Esophagus muscularis mucosa (tissue), 4 donors: Measurements from ENCODE around the gene ADAMTS14. TPM values are rescaled to one million over a fixed set of nuclear protein-coding genes. Genes with fewer than 3 reads are reported as not detected.
"Not testable (repeated sequence)": the region's sequence is repeated elsewhere in the genome, so short reads cannot be mapped to it uniquely, and the experiment has no call there.

ENCODE experiments used
- DNase-seq: peaks from one replicate; pipeline ENCODE4 v3.0.0-alpha.2; 2017; ENCODE audit errors: extremely low spot score
- H3K27ac ChIP-seq, 4 donors: fragments of 200-600 bp; sonication (generic); replicated peaks in 1 of 4; 1 replicate in 3 of 4; 2 replicates in 1 of 4; pipeline ENCODE4 v1.5.1; 2016 to 2019; ENCODE audit warnings: mild to moderate bottlenecking in 1 of 4
- H3K27me3 ChIP-seq, 4 donors: fragments of 200-600 bp; sonication (generic); one replicate each; pipeline versions ENCODE4 v1.5.1 to v1.6.0; 2016 to 2019
- H3K36me3 ChIP-seq, 4 donors: fragments of 200-600 bp; sonication (generic); one replicate each; pipeline ENCODE4 v1.5.1; 2016 to 2019
- H3K4me1 ChIP-seq, 4 donors: fragments of 200-600 bp; sonication (generic); one replicate each; pipeline ENCODE4 v1.5.1; 2016 to 2019
- H3K4me3 ChIP-seq, 4 donors: fragments of 200-600 bp; sonication (generic); 1 replicate in 2 of 4; 2 replicates in 2 of 4; pipeline ENCODE4 v1.5.1; 2016 to 2019; ENCODE audit warnings: mild to moderate bottlenecking in 4 of 4, moderate library complexity in 1 of 4
- H3K9me3 ChIP-seq, 4 donors: fragments of 200-600 bp; sonication (generic); 1 replicate in 3 of 4; 2 replicates in 1 of 4; pipeline ENCODE4 v1.5.1; 2016 to 2019
- CTCF ChIP-seq, 3 experiments: fragments of 200-600 bp in 2 of 3; fragments of 450-650 bp in 1 of 3; sonication (generic) in 2 of 3; IDR thresholded peaks; one replicate each; pipeline ENCODE4 v1.5.1; 2017 to 2019; ENCODE audit warnings: antibody characterized with exemption in 3 of 3, mild to moderate bottlenecking in 2 of 3, moderate library complexity in 1 of 3
- EP300 ChIP-seq: sonication (generic); formaldehyde crosslinking; IDR thresholded peaks from one replicate; pipeline ENCODE4 v1.6.1; 2017; ENCODE audit warnings: antibody characterized with exemption
- POLR2A ChIP-seq: fragments of 450-650 bp; IDR thresholded peaks from one replicate; pipeline ENCODE4 v1.6.1; 2017; ENCODE audit warnings: antibody characterized with exemption, moderate library complexity, mild to moderate bottlenecking, low read depth
- POLR2AphosphoS5 ChIP-seq, 2 donors: sonication (generic); formaldehyde crosslinking; IDR thresholded peaks; one replicate each; pipeline ENCODE4 v1.6.1; 2017; ENCODE audit warnings: antibody characterized with exemption in 2 of 2
- WGBS: methylation state at CpG from one replicate; pipeline ENCODE4 v1.1.5; 2018; 5-methylcytosine and 5-hydroxymethylcytosine counted together
- intact Hi-C: fragments of 100-400 bp; cut with DNase I; formaldehyde crosslinking; loops from one replicate; pipeline ENCODE4 v1.15.1; 2023
- total RNA-seq, 4 donors: library from RNA; depleted of rRNA; stranded (reverse); fragments of >200 nt; gene quantifications; one replicate each; pipeline versions ENCODE4 v1.1.0 to v1.2.1, GENCODE V29; 2016

ADAMTS14 gene
- total RNA-seq, 4 donors from 2014 or later = 0.13 to 0.50 TPM; not detected in 2

- Histone ChIP-seq H3K4me3 (no peak overlapping the region), H3K36me3 (no peaks in the 10 kb centered on the region), H3K27me3 (peaks cover 0 to 6% (median 0%) of the 10 kb centered on the region in 4 donors), H3K27ac (no peak overlapping the region), H3K9me3 (peaks cover 0 to 12% (median 6%) of the 10 kb centered on the region in 4 donors), H3K4me1 (peaks cover 0 to under 1% (median 0%) of the 10 kb centered on the region in 4 donors)
- no peak for TF ChIP-seq CTCF (IDR thresholded peaks at IDR 0.05)
- TF ChIP-seq POLR2AphosphoS5 (IDR thresholded peaks at IDR 0.05) = no peak
- TF ChIP-seq EP300 = no peak
- TF ChIP-seq POLR2A = no peak
- 75% methylated on average over 1 of the region's 1 CpG for WGBS
- intact Hi-C loops = no loop called here
- no peak for DNase-seq
These were observed 13.6 kb upstream of the ADAMTS14 start for GRCh38 chr10:70658582-70659136.

GRCh38 chr10:70659306-70659705, 13.0 kb upstream of the ADAMTS14 start:
- 90% methylated on average over 1 of the region's 1 CpG for WGBS
- intact Hi-C loops = no loop called here
- no peak overlapping the region for H3K4me3 ChIP-seq
- TF ChIP-seq CTCF (IDR thresholded peaks at IDR 0.05) = no peak
- TF ChIP-seq EP300 = no peak
- no peak for TF ChIP-seq POLR2A
- peaks cover 0 to 6% (median 0%) of the 10 kb centered on the region in 4 donors for H3K27me3 ChIP-seq
- peaks cover 0 to 12% (median 6%) of the 10 kb centered on the region in 4 donors for H3K9me3 ChIP-seq
- H3K27ac ChIP-seq = no peak overlapping the region
- no peak for DNase-seq
- peaks cover 0 to 5% (median 3%) of the 10 kb centered on the region in 4 donors for H3K4me1 ChIP-seq
- no peaks in the 10 kb centered on the region for H3K36me3 ChIP-seq

- TF ChIP-seq POLR2AphosphoS5 (IDR thresholded peaks at IDR 0.05) (no peak), EP300 (no peak), CTCF (IDR thresholded peaks at IDR 0.05) (no peak), POLR2A (no peak)
- intact Hi-C loops = no loop called here
- Histone ChIP-seq H3K9me3 (peaks cover 0 to 12% (median 6%) of the 10 kb centered on the region in 4 donors), H3K4me1 (peaks cover 0 to 15% (median 11%) of the 10 kb centered on the region in 4 donors), H3K27me3 (peaks cover 0 to 6% (median 0%) of the 10 kb centered on the region in 4 donors), H3K36me3 (no peaks in the 10 kb centered on the region), H3K4me3 (no peak overlapping the region), H3K27ac (no peak overlapping the region)
- DNase-seq = no peak
- 92% methylated on average over 4 of the region's 4 CpGs for WGBS
These were observed 11.6 kb upstream of the ADAMTS14 start for GRCh38 chr10:70660722-70661121.

- DNase-seq = no peak
- Histone ChIP-seq H3K4me1 (peaks cover 0 to 15% (median 11%) of the 10 kb centered on the region in 4 donors), H3K27me3 (peaks cover 0 to 6% (median 0%) of the 10 kb centered on the region in 4 donors), H3K4me3 (no peak overlapping the region), H3K27ac (no peak overlapping the region), H3K9me3 (peaks cover 0 to 12% (median 6%) of the 10 kb centered on the region in 4 donors), H3K36me3 (no peaks in the 10 kb centered on the region)
- intact Hi-C loops = no loop called here
- no peak for TF ChIP-seq POLR2AphosphoS5 (IDR thresholded peaks at IDR 0.05)
- 87% methylated on average over 11 of the region's 11 CpGs for WGBS
These were observed 10.5 kb upstream of the ADAMTS14 start for GRCh38 chr10:70661623-70662361.

- intact Hi-C loops = no loop called here
- Histone ChIP-seq H3K4me3 (no peak overlapping the region), H3K9me3 (peaks cover 0 to 12% (median 6%) of the 10 kb centered on the region in 4 donors), H3K36me3 (no peaks in the 10 kb centered on the region), H3K27me3 (peaks cover 0 to 6% (median 0%) of the 10 kb centered on the region in 4 donors), H3K4me1 (peaks cover 0 to 15% (median 11%) of the 10 kb centered on the region in 4 donors), H3K27ac (no peak overlapping the region)
- WGBS = 89% methylated on average over 12 of the region's 12 CpGs
- no peak for DNase-seq
- TF ChIP-seq CTCF (IDR thresholded peaks at IDR 0.05) = no peak
- no peak for TF ChIP-seq POLR2A
- no peak for TF ChIP-seq POLR2AphosphoS5 (IDR thresholded peaks at IDR 0.05)
- TF ChIP-seq EP300 = no peak
These were observed 9.7 kb upstream of the ADAMTS14 start for GRCh38 chr10:70662362-70663220.

- H3K9me3 ChIP-seq, intact Hi-C loops, H3K36me3 ChIP-seq, H3K27me3 ChIP-seq, DNase-seq, H3K4me3 ChIP-seq, H3K27ac ChIP-seq: not testable (repeated sequence)
- 85% methylated on average over 10 of the region's 10 CpGs for whole genome bisulfite sequencing
- peaks cover 0 to 15% (median 11%) of the 10 kb centered on the region in 4 donors for H3K4me1 ChIP-seq
These were observed 8.6 kb upstream of the ADAMTS14 start for GRCh38 chr10:70663458-70664409.
